OCI-LY1 (cell line): ENCODE measurements around the gene LONP1.
"Not testable (repeated sequence)": the region's sequence is repeated elsewhere in the genome, so short reads cannot be mapped to it uniquely, and the experiment has no call there.

Source experiments
- H2AFZ ChIP-seq: fragments of 200-600 bp; sonication (generic), shearing (Covaris generic); 2 replicates; pipeline ENCODE4 v1.6.0; 2014; ENCODE audit warnings: antibody characterized with exemption, mild to moderate bottlenecking, low read length
- H3F3A ChIP-seq: fragments of 200-600 bp; sonication (generic), shearing (Covaris generic); 2 replicates; pipeline ENCODE4 v1.6.0; 2014; ENCODE audit warnings: mild to moderate bottlenecking, antibody characterized with exemption, low read length, moderate library complexity; ENCODE audit not compliant: insufficient read depth
- H3K27ac ChIP-seq: fragments of 200-600 bp; sonication (generic); 2 replicates; pipeline ENCODE4 v1.5.1; 2014; ENCODE audit warnings: low read length, mixed run types, mild to moderate bottlenecking, low read depth; ENCODE audit not compliant: poor library complexity, severe bottlenecking
- H3K27me3 ChIP-seq: fragments of 200-600 bp; sonication (generic); 2 replicates; pipeline ENCODE4 v1.6.0; 2014; ENCODE audit warnings: antibody characterized with exemption, mild to moderate bottlenecking, low read length, moderate library complexity; ENCODE audit not compliant: insufficient read depth
- H3K36me3 ChIP-seq: fragments of 200-600 bp; sonication (generic); 2 replicates; pipeline ENCODE4 v1.6.1; 2014; ENCODE audit warnings: mild to moderate bottlenecking, antibody characterized with exemption, low read length, moderate library complexity, mixed read lengths; ENCODE audit not compliant: insufficient read depth
- H3K4me1 ChIP-seq: fragments of 200-600 bp; sonication (generic); 2 replicates; pipeline ENCODE4 v1.5.1; 2014; ENCODE audit warnings: mild to moderate bottlenecking, low read length, moderate library complexity; ENCODE audit not compliant: insufficient read depth, severe bottlenecking
- H3K4me2 ChIP-seq: fragments of 200-600 bp; sonication (generic), shearing (Covaris generic); 2 replicates; pipeline ENCODE4 v1.6.1; 2014; ENCODE audit warnings: low read length
- H3K4me3 ChIP-seq: fragments of 200-600 bp; sonication (generic); 2 replicates; pipeline ENCODE4 v1.5.1; 2014; ENCODE audit warnings: low read length, low read depth, mild to moderate bottlenecking, mixed read lengths; ENCODE audit not compliant: poor library complexity, severe bottlenecking
- H3K79me2 ChIP-seq: fragments of 200-600 bp; shearing (Covaris generic); 2 replicates; pipeline ENCODE4 v1.6.1; 2016; ENCODE audit warnings: mixed run types, low read length, mixed read lengths; ENCODE audit not compliant: insufficient read depth
- H3K9ac ChIP-seq: fragments of 200-600 bp; sonication (generic), shearing (Covaris generic); 2 replicates; pipeline ENCODE4 v1.6.1; 2014; ENCODE audit warnings: mild to moderate bottlenecking, low read length, mixed read lengths
- H3K9me2 ChIP-seq: fragments of 200-600 bp; sonication (generic), shearing (Covaris generic); 2 replicates; pipeline ENCODE4 v1.6.1; 2014; ENCODE audit warnings: low read depth, mild to moderate bottlenecking, low read length, mixed read lengths
- H3K9me3 ChIP-seq: fragments of 200-600 bp; shearing (Covaris generic); 2 replicates; pipeline ENCODE4 v1.6.1; 2014; ENCODE audit warnings: low read length, mixed read lengths
- H4K20me1 ChIP-seq: fragments of 200-600 bp; sonication (generic), shearing (Covaris generic); 2 replicates; pipeline ENCODE4 v1.6.0; 2016; ENCODE audit warnings: mild to moderate bottlenecking, low read length; ENCODE audit not compliant: insufficient read depth
- CTCF ChIP-seq: fragments of 200-600 bp; sonication (generic), shearing (Covaris generic); IDR thresholded peaks from 2 replicates; pipeline ENCODE4 v1.5.1; 2017; ENCODE audit warnings: mild to moderate bottlenecking, antibody characterized with exemption, low read length, moderate library complexity, mixed read lengths
- EZH2 ChIP-seq: fragments of 200-600 bp; sonication (generic), shearing (Covaris generic); IDR thresholded peaks from 2 replicates; pipeline ENCODE4 v1.8.0; 2017; ENCODE audit warnings: borderline replicate concordance, mixed run types, mild to moderate bottlenecking, antibody characterized with exemption, low read length, moderate library complexity, mixed read lengths

Gene LONP1

GRCh38 chr19:5749505-5749904 is 29.6 kb upstream of the LONP1 start:
- H3K4me2 ChIP-seq: no peak overlapping the region
- no peak overlapping the region for H3K9ac ChIP-seq
- no peak for TF ChIP-seq EZH2
- no peak for TF ChIP-seq CTCF
- H3K79me2 ChIP-seq: no peaks in the 10 kb centered on the region
- no peaks in the 10 kb centered on the region for H3K9me3 ChIP-seq
- no peak overlapping the region for H2AFZ ChIP-seq
- no peaks in the 10 kb centered on the region for H3K27me3 ChIP-seq
- no peaks in the 10 kb centered on the region for H3K4me1 ChIP-seq
- no peaks in the 10 kb centered on the region for H3F3A ChIP-seq
- H3K27ac ChIP-seq: no peak overlapping the region
- no peaks in the 10 kb centered on the region for H3K9me2 ChIP-seq
- H4K20me1 ChIP-seq: no peaks in the 10 kb centered on the region
- no peaks in the 10 kb centered on the region for H3K36me3 ChIP-seq
- H3K4me3 ChIP-seq: no peak overlapping the region

- H3K79me2 ChIP-seq, H3K36me3 ChIP-seq, H3F3A ChIP-seq, H3K4me1 ChIP-seq, H3K4me3 ChIP-seq, H3K9me3 ChIP-seq, H3K27me3 ChIP-seq, H3K9ac ChIP-seq, H3K4me2 ChIP-seq, H4K20me1 ChIP-seq, H2AFZ ChIP-seq, H3K27ac ChIP-seq, H3K9me2 ChIP-seq: not testable (repeated sequence)
Observed at GRCh38 chr19:5748920-5749319, 29.0 kb upstream of the LONP1 start.

GRCh38 chr19:5744999-5745398 is 25.1 kb upstream of the LONP1 start:
- not testable (repeated sequence) for H2AFZ ChIP-seq, H3K9me3 ChIP-seq, H4K20me1 ChIP-seq, H3F3A ChIP-seq, H3K9ac ChIP-seq, H3K27ac ChIP-seq, H3K4me3 ChIP-seq, H3K27me3 ChIP-seq, H3K36me3 ChIP-seq, H3K4me1 ChIP-seq, H3K9me2 ChIP-seq, H3K79me2 ChIP-seq, H3K4me2 ChIP-seq

GRCh38 chr19:5743630-5744029 is 23.7 kb upstream of the LONP1 start:
- Histone ChIP-seq H2AFZ (no peak overlapping the region), H3K9me3 (no peaks in the 10 kb centered on the region), H3K27ac (no peak overlapping the region), H3K9ac (no peak overlapping the region), H4K20me1 (no peaks in the 10 kb centered on the region), H3K4me1 (no peaks in the 10 kb centered on the region), H3K27me3 (no peaks in the 10 kb centered on the region; the same call in 1 of the 2 replicates), H3K4me2 (no peak overlapping the region), H3K36me3 (no peaks in the 10 kb centered on the region), H3K9me2 (no peaks in the 10 kb centered on the region), H3F3A (no peaks in the 10 kb centered on the region), H3K79me2 (no peaks in the 10 kb centered on the region), H3K4me3 (no peak overlapping the region)
- TF ChIP-seq CTCF (no peak), EZH2 (no peak)
